AG20443 (cell line): Measurements from ENCODE around the gene KCNQ1OT1.

Source experiments
- DNase-seq: peaks from one replicate; pipeline ENCODE4 v3.0.0; 2012; ENCODE audit warnings: low spot score, mixed read lengths

KCNQ1OT1 gene

GRCh38 chr11:2701898-2702434 is 2.2 kb upstream of the KCNQ1OT1 start:
- DNase-seq: no peak

- DNase-seq: no peak
Observed at GRCh38 chr11:2701230-2701629, 1.4 kb upstream of the KCNQ1OT1 start.

- peak; percentile 70 for DNase-seq
Observed at GRCh38 chr11:2700415-2701211, 819 bp upstream of the KCNQ1OT1 start.

- DNase-seq: no peak
Observed at GRCh38 chr11:2699185-2699530, 636 bp downstream of the KCNQ1OT1 start.

GRCh38 chr11:2698386-2699184 is 1.2 kb downstream of the KCNQ1OT1 start:
- no peak for DNase-seq

GRCh38 chr11:2697866-2698265 is 1.9 kb downstream of the KCNQ1OT1 start:
- DNase-seq: no peak

- DNase-seq: no peak
Observed at GRCh38 chr11:2696455-2696854, 3.3 kb downstream of the KCNQ1OT1 start.

- no peak for DNase-seq
Observed at GRCh38 chr11:2694995-2695939, 4.5 kb downstream of the KCNQ1OT1 start.

GRCh38 chr11:2694495-2694894 is 5.3 kb downstream of the KCNQ1OT1 start:
- no peak for DNase-seq

GRCh38 chr11:2693271-2694261 is 6.2 kb downstream of the KCNQ1OT1 start:
- DNase-seq: no peak

GRCh38 chr11:2691991-2692875 is 7.6 kb downstream of the KCNQ1OT1 start:
- DNase-seq: no peak

GRCh38 chr11:2691355-2691761 is 8.4 kb downstream of the KCNQ1OT1 start:
- DNase-seq: no peak

- no peak for DNase-seq
Observed at GRCh38 chr11:2690596-2691354, 9.0 kb downstream of the KCNQ1OT1 start.

- no peak for DNase-seq
Observed at GRCh38 chr11:2689651-2690575, 9.9 kb downstream of the KCNQ1OT1 start.

- no peak for DNase-seq
Observed at GRCh38 chr11:2688381-2689231, 11.2 kb downstream of the KCNQ1OT1 start.

- DNase-seq: no peak
Observed at GRCh38 chr11:2687782-2688191, 12.0 kb downstream of the KCNQ1OT1 start.

GRCh38 chr11:2687223-2687530 is 12.6 kb downstream of the KCNQ1OT1 start:
- DNase-seq: no peak
